Fibroblast of villous mesenchyme (primary cell): ENCODE data around the gene DUSP22. TPM values are rescaled to one million over a fixed set of nuclear protein-coding genes. Genes with fewer than 3 reads are reported as not detected.

Experiments
- DNase-seq: peaks from one replicate; pipeline ENCODE4 v3.0.0-alpha.2; 2010; ENCODE audit warnings: low read depth
- H3K4me3 ChIP-seq: 2 replicates; pipeline ENCODE4 v1.5.1; 2011; ENCODE audit warnings: low read depth, mild to moderate bottlenecking, low read length
- total RNA-seq: library from RNA; depleted of rRNA; stranded (reverse); fragments of >200 nt; gene quantifications from 2 replicates; pipeline ENCODE4 v1.2.3, GENCODE V29; 2012
- TF ChIP-seq, protein P1 (sequence below): IDR thresholded peaks from 2 replicates; pipeline ENCODE4 v1.5.1; 2012; ENCODE audit warnings: low read depth, mild to moderate bottlenecking, low read length; ENCODE audit not compliant: insufficient read depth

Gene DUSP22
- total RNA-seq, 1 donor = 14.7 TPM

DNA sequence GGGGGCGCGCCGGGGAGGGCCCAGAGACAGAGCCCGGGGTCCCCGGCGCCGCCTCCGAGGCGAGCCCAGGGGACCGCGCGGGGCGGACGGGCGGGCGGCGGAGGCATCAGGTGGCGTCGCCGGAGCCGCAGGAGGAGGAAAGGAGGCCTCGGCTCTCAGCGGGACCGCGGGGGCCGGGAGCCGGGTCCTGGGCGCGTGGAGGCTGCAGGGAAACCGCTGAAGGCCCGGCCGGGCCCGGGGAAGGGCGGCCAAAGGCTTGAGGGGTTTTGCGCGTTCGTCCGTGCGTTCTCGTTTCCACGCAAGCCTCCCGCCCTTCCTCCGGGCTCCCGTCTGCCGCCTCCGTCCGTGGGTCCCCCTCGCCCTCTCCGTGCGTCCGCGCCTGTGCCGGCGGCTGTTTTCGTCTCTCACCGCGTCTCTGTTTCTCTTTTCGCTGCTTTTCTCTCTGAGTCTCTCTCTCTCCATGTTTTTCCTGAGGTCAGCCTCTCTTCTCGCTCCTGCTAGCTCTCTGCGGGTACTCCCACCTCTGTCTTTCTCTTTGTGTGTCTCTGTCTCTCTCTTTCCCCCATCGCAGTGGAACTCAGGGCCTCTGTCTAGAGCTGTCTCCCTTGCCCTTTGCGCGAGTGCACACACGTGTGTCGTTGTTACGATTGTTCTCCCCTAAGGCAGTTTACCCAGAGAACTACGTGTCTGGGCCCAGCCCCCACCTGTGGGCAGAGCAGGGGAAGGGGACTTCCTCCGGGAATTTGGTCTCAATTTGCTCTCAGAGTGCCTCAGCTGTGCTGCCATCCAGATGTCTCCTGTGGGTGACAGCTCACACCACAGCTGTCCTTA lies 101.3 kb downstream of the DUSP22 start:
- no peak overlapping the region for H3K4me3 ChIP-seq
- TF ChIP-seq, protein P1, sequence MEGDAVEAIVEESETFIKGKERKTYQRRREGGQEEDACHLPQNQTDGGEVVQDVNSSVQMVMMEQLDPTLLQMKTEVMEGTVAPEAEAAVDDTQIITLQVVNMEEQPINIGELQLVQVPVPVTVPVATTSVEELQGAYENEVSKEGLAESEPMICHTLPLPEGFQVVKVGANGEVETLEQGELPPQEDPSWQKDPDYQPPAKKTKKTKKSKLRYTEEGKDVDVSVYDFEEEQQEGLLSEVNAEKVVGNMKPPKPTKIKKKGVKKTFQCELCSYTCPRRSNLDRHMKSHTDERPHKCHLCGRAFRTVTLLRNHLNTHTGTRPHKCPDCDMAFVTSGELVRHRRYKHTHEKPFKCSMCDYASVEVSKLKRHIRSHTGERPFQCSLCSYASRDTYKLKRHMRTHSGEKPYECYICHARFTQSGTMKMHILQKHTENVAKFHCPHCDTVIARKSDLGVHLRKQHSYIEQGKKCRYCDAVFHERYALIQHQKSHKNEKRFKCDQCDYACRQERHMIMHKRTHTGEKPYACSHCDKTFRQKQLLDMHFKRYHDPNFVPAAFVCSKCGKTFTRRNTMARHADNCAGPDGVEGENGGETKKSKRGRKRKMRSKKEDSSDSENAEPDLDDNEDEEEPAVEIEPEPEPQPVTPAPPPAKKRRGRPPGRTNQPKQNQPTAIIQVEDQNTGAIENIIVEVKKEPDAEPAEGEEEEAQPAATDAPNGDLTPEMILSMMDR = no peak
- DNase-seq = no peak

DNA sequence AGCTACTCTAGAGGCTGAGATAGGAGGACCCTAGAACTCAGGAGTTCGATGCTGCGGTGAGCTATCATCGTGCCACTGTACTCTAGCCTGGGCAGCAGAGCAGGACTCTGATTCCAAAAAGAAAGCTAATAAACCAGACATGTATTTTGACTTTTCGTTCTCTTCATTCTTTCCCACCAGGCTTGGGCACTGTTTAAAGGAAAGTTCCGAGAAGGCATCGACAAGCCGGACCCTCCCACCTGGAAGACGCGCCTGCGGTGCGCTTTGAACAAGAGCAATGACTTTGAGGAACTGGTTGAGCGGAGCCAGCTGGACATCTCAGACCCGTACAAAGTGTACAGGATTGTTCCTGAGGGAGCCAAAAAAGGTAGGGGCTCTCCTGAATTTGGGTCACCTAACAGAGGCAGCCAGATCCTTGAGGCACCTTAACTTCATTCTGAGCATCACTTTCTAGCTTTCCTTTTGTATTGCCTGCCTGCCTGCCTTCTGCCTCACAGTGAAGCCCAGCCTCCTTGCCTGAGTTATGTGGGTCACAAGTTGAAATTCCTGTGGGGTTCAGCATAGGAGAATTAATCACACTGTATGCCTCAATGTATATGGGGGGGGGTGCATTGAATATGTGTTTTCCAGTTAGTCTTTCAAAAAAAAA lies 102.5 kb downstream of the DUSP22 start:
- H3K4me3 ChIP-seq = no peak overlapping the region
- no peak for DNase-seq
- TF ChIP-seq, protein P1 = no peak

DNA sequence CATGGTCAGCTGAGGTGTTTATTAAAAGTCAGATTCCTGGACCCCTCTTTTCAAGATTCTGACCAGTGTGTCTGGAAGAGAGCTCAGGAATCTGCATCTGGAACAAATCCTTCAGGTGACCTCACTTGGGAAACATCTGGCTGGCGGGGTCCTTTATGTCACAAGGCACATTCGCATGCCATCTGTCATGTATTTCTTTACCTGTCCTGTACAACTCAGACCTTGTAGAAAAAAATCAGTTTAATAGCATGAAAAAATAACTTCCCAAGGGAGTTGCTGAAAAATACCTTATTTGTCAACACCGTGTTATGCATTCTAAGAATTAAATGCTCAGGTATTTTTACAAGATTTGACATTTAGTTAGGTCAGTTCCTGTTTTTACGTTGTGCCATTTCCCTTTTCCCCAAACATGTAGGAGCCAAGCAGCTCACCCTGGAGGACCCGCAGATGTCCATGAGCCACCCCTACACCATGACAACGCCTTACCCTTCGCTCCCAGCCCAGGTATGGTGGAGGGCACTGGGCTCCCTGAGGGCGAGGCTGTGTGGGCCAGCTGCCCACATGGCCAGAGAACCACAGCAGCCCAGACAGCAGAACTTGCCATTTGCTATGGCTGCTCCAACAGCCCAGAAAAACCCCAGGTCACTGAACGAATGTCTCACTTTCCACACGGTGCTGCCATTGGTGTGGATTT lies 103.3 kb downstream of the DUSP22 start:
- H3K4me3 ChIP-seq = no peak overlapping the region
- TF ChIP-seq, protein P1 = no peak
- no peak for DNase-seq

DNA sequence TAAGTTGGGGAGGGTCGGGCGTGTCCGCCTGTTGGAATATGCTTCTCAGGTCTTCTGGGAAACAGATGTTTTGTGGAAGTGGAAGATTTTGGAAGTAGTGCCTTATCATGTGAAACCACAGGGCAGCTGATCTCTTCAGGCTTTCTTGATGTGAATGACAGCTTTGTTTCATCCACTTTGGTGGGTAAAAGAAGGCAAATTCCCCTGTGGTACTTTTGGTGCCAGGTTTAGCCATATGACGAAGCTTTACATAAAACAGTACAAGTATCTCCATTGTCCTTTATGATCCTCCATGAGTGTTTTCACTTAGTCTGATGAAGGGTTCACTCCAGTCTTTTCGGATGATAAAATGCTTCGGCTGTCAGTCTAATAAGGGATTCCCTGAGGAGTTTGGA lies 103.8 kb downstream of the DUSP22 start:
- TF ChIP-seq, protein P1 = no peak
- no peak overlapping the region for H3K4me3 ChIP-seq

DNA sequence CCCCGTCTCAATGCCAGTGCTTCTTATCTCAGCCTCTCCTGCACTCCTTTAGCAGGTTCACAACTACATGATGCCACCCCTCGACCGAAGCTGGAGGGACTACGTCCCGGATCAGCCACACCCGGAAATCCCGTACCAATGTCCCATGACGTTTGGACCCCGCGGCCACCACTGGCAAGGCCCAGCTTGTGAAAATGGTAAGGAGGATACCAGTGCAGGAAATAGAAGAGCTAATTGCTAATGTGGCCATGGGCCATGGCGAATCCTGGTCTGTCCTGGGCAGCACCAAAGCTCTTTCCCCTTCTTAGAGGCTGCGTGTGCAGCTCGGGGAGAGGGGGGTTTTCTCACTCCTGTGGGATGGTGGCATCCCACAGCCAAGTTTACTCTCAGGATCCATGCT lies 104.8 kb downstream of the DUSP22 start:
- no peak overlapping the region for H3K4me3 ChIP-seq
- TF ChIP-seq, protein P1 = no peak
- DNase-seq = no peak

More for the DNA sequence above, 103.8 kb downstream of the DUSP22 start:
- DNase-seq = no peak

DNA sequence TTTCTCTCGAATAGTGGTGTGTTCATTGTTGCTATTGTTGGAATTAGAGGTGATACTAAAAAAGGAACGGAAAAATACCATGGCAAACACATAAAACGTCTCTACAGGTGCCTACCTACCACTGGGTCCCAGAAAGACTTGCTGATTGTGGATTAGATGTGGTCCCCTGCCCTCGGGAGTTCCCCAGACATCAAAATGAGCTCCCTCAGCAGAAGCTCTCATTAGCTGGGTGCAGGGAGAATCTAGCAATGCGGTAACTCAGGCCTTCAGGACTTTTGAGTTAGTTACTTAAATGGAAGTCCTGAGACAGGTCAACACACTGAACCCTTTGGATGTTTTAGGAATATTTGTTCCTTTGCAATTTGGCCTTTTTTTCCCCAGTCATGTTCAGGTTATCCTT lies 105.3 kb downstream of the DUSP22 start:
- no peak overlapping the region for H3K4me3 ChIP-seq
- DNase-seq = no peak
- TF ChIP-seq, protein P1 = no peak
